PC-9 (cell line): ENCODE data around the gene PLEKHB2.

Experiments
- EZH2 ChIP-seq: fragments of 200-600 bp; sonication (generic); IDR thresholded peaks from 2 replicates; pipeline ENCODE4 v1.8.0; 2017; ENCODE audit warnings: antibody characterized with exemption, low read depth
- TF ChIP-seq, protein P1 (sequence below): fragments of 200-600 bp; sonication (generic); conservative IDR thresholded peaks from 2 replicates; pipeline ENCODE4 v1.6.1; 2017; ENCODE audit warnings: mixed run types, antibody characterized with exemption, mild to moderate bottlenecking, moderate library complexity

DNA sequence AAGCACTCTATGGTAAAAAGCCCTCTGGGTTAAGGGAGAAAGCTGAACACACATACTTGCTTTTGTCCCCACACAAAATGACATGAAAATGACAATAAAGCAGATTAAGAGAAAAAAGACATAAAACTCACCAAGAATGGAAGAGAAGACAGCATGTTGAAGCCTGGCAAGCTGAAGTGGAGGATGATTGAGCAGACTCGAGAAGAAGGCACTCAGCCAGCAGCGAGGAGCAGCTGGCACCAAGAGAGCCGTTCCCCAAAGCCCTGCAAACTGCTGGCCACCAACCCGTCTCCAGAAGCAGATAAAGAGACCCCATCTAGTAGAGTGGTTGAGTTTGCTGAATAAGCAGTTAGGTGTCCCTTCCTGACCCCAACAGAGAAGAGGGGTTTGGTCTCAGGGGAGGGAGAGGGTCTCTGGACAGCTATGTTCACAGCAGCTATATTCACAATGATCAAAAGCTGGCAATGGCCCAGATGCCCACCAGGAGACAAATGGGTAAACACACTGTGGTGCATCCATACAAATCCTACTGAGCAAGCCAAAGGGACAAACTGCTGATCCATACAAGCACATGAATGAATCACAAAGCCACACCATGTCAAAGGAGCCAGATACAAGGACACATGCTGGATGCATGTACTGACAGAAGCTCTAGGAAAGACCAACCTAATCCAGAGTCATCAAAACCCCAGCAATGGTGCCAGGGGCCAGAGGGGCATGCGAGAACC, 48.8 kb upstream of the PLEKHB2 start:
- TF ChIP-seq EZH2 = no peak
- TF ChIP-seq, protein P1, sequence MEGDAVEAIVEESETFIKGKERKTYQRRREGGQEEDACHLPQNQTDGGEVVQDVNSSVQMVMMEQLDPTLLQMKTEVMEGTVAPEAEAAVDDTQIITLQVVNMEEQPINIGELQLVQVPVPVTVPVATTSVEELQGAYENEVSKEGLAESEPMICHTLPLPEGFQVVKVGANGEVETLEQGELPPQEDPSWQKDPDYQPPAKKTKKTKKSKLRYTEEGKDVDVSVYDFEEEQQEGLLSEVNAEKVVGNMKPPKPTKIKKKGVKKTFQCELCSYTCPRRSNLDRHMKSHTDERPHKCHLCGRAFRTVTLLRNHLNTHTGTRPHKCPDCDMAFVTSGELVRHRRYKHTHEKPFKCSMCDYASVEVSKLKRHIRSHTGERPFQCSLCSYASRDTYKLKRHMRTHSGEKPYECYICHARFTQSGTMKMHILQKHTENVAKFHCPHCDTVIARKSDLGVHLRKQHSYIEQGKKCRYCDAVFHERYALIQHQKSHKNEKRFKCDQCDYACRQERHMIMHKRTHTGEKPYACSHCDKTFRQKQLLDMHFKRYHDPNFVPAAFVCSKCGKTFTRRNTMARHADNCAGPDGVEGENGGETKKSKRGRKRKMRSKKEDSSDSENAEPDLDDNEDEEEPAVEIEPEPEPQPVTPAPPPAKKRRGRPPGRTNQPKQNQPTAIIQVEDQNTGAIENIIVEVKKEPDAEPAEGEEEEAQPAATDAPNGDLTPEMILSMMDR = no peak
